PC-3 (cell line): ENCODE measurements around the gene KCTD16.

Source experiments
- CTCF ChIP-seq: fragments of 300-600 bp; sonication (generic); conservative IDR thresholded peaks from 2 replicates; pipeline ENCODE4 v1.5.1; 2017; ENCODE audit warnings: antibody characterized with exemption, low read depth, mild to moderate bottlenecking, low read length
- EZH2 ChIP-seq: fragments of 300-600 bp; sonication (generic); IDR thresholded peaks from one replicate; pipeline ENCODE4 v1.6.1; 2017; ENCODE audit warnings: antibody characterized with exemption, mild to moderate bottlenecking, low read length; ENCODE audit not compliant: unreplicated experiment

DNA sequence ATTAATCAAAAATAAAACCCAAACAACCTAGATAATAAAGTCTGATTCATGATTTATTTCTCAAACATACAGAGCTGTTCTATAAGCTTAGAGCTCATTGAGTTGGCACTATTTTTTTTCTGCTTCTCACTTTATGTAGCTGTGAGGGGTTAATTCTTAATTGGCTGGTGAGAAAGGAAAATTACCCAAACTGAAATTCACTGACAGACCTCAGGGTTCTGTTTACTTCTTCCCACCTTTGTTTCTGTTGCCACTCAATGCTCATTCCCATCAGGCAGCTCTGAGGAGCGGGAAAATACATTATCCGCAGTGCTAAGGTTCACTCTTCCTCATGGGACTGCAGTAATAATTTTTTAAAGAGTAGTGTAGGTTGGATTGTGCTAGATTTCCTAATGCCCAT is 139.9 kb downstream of the KCTD16 start:
- TF ChIP-seq CTCF (no peak), EZH2 (no peak)
